ENCODE measurements around the gene FAM98C.
"Not testable (repeated sequence)": the region's sequence is repeated elsewhere in the genome, so short reads cannot be mapped to it uniquely, and the experiment has no call there.

FAM98C gene

DNA sequence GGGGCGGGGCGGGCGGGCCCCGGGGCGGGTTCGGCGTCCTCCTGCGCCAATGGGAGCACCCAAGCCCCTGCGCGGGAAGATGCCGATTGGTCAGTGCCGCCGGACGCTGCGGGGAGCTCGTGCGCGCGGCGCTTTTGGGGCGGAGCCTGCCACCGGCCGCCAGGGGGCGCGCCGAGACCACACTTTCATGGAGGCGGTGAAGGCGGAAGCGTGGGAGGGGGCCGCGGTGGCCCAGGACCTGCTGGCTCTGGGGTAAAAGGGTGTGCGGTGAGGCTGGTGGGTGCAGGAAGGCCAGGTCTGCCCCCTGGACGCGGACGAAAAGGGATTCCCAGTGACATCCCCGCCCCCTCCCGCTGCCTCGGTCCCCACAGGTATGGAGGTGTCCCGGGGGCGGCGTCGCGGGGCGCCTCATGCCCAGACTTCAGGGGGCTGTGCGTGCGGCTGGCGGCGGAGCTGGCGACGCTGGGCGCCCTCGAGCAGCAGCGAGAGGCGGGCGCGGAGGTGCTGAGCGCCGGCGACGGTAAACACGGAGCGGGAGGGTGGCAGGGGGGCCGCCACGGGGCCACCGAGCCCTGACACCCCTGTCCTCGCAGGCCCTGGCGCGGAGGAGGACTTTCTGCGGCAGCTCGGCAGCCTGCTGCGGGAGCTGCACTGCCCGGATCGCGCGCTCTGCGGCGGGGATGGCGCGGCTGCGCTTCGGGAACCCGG is at the start of gene FAM98C:
Gene FAM98C (plus strand): TSS at position 127 of the 708 bp plus-strand sequence. CDS start 61 bp downstream, at position 188.
- DNase-seq, result peak; percentile 56

DNA sequence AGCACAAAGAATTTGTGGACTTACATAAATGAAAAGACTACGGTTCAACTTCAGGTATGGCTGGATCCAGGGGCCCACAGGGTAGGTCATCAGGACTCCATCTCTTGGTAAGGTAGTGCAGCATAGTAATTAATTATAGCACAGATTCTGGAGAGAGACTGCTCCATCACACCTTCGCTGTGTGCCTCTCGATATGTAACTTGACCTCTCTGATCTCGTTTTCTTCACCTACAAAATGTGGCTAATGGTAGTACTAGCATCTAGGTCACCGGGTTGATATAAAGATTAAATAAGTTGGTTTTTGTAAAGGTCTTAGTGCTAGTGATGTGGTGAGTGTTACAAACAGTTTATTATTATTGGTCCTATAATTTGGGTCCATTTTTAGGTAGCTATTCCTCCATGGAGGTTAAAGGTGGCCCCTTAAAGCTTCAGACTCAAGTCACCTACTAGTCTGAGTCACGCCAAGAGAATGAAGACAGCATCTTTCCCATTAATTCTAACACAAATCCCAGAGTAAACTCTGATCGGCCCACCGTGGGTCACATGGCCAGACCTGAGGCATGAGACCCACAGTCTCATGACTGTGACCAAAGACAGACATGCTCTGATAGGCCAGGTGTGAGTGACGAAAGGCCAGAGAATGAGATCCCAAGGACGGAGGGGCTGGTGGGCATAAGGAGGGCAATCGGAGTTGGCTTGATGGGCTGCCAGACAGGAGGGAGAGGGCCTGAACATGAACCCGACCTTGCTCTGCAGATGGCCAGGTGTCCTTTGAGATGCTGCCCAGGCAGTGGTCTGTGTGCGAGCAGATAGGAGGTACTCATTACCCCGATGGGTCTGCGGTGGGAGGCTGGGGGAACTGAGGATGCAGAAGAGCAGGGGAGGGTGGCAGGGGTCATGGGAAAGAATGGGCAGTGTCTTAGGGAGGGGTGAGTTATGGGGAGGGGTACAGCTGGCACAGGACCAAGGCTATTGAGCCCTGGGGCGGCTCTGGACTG is 46.9 kb upstream of the FAM98C start:
- no peak for DNase-seq

DNA sequence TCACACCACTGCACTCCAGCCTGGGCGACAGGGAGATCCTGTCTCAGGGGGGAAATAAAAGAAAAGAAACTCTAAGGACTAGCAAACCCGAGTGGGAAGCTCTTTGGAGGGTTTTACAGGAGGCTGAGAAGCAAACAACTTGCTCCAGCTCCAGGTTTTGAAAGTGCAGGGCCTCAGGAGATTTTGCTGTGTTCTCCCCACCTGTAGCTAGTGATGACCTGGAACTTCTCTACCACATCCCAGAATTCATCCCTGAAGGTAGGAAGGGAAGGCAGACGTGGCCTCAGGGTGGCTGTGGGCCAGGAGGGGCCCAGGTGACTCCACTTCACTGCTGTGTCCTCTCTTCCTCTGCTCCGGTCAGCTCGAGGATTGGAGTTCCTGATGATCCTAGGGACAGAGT is 44.8 kb upstream of the FAM98C start:
- DNase-seq, result no peak

DNA sequence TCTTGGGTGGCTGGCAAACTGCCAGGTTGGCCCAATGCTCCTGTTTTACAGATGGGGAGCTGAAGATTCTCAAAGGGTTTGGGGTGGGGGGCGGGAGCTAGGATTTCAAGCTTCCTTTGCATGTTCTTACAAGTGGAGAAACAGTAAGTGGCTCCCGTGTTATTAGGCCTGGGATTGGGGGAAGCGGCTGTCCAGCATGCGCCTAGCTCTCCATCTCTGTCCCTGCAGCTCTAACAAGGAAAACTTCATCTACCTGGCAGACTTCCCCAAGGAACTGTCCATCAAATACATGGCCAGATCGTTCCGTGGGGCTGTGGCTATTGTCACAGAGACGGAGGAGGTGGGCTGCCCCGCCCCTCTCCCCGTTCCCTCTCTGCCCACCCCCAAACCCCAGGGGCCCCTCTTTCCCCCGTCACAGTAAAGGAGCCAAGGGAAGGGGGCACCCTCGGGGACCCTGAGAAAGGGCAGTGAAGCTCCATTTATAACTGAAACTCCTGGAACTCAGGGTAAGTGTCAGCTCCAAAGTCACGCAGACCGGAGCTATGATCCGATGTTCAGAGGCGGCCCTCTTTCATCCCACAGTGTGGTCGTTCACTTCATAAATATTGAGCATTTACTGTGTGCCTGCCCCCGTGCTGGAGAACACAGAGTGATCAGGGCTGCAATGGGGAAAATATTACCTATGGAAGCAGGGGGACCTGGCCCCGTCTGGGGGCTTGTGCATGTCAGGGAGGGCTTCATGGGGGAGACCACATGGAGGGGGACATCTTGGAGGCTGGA is 43.5 kb upstream of the FAM98C start:
- DNase-seq, result no peak

DNA sequence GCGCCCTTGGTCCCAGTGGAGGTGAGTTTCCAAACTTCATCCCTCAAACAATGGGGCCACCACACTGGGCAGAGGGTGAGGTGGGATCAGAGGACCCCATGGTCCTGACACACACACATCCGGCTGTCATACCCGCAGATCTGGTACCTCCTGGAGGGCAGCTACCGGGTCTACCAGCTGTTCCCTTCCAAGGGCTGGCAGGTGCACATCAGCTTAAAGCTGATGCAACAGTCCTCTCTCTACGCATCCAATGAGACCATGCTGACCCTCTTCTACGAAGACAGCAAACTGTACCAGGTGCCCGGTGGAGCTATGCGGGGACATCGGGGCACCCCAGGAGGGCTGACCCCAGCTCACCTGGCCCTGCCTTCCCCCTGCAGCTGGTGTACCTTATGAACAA is 42.5 kb upstream of the FAM98C start:
- DNase-seq, result no peak

DNA sequence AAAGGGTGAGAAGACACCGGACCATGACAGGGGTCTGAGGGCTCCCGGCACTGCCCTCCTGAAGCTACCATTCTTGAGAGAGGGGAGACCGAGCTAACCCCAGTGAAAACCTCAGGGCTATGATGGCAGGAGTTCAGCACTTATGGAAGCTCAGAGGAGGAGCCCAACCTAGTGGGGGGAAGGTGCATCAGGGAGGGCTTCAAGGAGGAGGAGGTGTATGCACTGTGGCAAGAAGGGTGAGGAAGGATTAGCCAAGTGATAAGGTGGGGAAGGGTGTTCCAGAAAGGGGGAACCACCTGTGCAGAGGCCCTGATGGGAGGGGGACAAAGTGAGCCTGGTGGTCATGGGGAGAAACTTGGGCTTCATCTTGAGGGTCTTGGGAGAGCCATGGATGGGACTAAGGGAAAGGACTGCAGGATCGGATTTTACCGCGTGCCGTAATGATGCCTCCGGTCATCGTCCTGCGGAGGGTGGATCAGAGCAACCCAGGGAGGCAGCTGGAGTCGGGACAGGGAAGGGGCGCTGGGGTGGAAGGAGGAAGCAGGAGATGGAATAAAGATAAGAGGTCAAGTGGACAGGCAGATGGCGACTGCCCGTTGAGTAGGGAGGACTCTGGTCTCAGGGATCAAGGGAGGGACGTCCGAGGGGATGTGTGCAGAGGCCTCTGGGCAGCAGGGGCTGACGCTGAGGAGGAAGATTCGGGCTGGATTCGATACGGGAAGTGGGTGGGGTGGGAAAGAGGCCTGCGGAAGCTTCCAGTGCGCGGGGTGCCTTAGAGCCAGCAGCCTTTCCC is 41.9 kb upstream of the FAM98C start:
- no peak for DNase-seq

DNA sequence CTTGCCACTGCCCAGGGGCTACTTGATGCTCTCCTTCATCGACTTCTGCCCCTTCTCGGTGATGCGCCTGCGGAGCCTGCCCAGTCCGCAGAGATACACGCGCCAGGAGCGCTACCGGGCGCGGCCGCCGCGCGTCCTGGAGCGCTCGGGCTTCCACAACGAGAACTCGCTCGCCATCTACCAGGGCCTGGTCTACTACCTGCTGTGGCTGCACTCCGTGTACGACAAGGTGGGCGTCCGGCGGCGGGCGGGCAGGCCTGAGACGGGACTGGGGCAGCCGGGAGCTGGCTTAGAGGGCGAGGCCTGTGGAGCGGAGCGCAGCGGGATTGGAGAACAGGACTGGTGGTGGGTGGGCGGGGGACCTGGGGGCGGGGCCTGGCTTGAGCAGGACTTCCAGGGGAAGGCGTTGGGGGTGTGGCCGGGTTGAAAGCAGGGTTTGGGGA is 41.2 kb upstream of the FAM98C start:
- DNase-seq, result no peak

DNA sequence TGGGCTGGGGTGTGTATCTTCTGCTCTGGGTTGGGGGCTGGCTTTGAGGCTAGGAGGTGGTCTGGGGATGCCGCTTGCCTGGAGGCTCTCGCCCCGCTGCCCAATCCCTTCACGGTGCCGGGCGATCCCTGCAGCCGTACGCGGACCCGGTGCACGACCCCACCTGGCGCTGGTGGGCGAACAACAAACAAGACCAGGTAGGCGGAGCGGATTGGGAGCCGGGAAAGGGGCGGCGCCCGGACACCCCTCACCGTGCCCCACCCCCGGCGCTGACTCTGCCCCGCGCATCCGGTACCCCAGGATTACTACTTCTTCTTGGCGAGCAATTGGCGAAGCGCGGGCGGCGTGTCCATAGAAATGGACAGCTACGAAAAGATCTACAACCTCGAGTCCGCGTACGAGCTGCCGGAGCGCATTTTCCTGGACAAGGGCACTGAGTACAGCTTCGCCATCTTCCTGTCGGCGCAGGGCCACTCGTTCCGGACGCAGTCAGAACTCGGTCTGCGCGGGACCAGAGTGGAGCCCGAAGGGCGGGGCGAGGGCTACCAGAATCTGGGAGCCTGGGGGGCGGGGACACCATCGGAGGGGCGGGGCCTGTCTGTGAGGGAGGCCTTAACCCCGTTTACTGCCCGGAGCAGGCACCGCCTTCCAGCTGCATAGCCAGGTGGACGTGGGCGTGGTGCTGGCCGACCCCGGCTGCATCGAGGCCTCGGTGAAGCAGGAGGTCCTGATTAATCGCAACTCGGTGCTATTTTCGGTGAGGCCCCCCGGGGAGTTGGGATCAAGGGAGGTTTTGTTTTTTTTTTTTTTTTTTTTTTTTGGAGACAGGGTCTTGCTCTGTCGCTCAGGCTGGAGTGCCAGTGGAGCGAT is 40.6 kb upstream of the FAM98C start:
- DNase-seq, result no peak

DNA sequence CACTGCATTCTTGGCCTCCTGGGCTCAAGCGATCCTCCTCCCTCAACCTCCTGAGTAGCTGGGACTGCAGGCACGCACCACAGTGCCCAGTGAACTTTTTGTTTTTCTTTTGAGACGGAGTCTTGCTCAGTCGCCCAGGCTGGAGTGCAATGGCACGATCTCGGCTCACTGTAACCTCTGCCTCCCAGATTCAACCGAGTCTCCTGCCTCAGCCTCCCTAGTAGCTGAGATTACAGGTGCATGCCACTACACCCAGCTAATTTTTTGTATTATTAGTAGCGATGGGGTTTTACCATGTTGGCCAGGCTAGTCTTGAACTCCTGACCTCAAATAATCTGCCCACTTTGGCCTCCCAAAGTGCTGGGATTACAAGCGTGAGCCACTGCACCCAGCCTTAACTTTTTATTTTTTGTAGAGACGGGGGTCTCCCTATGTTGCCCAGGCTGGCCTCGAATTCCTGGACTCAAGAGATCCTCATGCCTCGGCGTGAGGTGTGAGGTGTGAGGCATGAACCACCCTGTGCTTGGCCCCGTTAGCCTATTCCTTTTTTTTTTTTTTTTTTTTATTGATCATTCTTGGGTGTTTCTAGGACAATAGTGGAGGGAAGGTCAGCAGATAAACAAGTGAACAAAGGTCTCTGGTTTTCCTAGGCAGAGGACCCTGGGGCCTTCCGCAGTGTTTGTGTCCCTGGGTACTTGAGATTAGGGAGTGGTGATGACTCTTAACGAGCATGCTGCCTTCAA is 39.8 kb upstream of the FAM98C start:
- not testable (repeated sequence) for DNase-seq

DNA sequence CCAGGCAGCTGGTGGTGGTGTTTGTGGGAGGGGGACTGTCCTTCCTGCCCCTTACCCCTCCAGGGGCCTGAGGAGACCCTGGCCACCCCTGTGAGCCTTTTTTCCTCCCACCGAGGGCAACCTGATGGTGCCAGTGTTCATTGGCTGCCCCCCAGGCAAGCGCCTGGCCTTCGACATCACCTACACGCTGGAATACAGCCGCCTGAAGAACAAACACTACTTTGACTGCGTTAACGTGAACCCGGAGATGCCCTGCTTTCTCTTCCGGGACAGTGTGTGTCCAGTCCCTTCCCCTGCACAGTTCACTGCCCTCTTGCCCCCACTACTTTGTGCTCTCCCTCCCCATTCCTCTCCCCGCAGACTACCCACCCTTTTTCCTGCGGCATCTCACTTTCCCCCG is 35.9 kb upstream of the FAM98C start:
- no peak for DNase-seq

DNA sequence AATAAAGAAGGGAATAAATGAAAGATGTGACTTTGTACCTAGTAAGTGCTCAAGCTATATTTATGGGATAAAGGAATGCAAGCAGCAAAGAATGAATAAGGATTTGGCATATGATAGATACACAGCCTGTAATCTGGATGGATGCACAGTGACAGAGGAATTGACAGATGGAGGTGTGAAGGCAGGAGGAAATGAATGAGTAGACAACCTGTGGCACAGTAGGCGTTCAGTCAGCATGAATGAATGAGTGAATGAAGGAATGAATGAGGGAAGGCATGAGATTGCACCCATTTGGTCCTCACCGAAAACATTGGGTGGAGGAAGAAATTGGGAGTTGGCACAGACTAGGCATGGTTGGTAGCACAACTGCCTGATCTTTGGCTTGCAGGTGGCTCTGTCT is 33.3 kb upstream of the FAM98C start:
- DNase-seq, result no peak

DNA sequence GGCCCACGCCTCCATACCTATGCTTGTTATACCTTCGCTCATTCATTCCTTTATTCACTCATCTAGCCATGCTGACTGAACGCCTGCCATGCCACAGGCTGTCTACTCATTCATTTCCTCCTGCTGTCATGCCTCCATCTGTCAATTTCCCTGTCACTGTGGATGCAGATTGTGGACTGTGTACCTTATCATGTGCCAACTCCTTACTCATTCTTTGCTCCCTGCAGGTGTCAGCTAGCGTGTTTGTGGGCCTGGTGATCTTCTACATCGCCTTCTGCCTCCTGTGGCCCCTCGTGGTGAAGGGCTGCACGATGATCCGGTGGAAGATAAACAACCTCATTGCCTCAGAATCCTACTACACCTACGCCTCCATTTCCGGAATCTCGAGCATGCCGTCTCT is 32.6 kb upstream of the FAM98C start:
- DNase-seq, result no peak

DNA sequence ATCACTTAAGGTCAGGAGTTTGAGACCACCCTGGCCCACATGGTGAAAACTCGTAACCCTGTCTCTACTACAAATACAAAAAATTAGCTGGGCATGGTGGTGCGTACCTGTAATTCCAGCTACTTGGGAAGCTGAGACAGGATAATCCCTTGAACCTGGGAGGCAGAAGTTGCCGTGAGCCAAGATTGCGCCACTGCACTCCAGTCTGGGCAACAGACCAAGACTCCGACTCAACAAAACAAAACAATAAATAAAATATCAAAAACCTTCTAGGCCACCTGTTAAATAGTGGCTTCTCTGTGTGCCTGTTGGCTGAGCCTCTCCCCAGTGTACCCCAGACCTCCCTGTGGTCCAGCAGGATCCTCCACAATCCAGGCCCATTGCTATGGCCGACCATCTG is 31.8 kb upstream of the FAM98C start:
- DNase-seq, result no peak

DNA sequence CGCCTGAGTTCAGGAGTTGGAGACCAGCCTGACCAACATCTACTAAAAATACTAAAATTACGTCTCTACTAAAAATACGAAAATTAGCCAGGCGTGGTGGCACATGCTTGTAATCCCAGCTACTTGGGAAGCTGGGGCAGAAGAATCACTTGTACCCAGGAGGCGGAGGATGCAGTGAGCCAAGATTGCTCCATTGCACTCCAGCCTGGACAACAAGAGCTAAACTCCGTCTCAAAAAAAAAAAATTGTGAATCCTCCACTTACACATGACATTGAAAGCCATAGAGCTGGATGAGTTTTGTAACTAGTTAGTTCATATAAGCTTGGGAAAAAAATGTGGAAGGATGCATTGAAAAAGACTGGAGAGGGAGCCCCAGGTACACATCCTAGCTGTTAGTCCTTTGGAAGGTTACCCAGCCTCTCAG is 29.0 kb upstream of the FAM98C start:
- DNase-seq, result no peak

DNA sequence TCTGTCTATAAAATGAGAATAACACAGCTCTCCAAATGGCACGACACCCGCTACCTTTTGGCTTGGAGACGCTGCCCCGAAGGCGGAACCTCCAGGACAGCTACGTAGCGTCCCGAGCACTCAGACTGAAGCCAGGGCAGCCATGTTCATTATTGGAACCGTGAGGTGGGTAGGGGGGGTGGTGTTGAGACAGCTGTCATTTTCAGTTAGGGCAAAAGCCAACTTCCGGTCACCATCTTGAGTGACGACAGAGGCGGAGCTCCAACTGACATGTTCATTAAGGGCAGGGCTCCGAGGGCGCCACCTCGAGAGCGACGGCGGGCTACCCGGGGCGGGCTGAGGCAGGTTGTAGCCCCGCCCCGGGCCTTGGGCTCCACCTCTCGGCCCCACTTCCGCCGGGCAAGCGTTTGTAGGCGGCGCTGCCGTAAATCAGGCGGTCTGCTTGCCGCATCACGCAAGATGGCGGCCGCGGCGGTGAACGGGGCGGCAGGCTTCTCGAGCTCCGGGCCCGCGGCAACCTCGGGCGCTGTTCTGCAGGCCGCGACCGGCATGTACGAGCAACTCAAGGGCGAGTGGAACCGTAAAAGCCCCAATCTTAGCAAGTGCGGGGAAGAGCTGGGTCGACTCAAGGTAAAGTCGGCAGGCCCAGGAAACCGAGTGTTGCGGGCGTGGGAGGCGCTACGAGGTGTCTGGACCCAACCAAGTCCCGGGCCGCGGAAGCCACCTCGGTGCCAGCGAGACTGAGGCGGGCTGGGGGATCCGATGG is 28.4 kb upstream of the FAM98C start, which contains the start of gene PSMD8:
Gene PSMD8 (plus strand): TSS at position 240 of the 766 bp plus-strand sequence. CDS start 31 bp downstream, at position 271.
- peak; percentile 94 for DNase-seq

DNA sequence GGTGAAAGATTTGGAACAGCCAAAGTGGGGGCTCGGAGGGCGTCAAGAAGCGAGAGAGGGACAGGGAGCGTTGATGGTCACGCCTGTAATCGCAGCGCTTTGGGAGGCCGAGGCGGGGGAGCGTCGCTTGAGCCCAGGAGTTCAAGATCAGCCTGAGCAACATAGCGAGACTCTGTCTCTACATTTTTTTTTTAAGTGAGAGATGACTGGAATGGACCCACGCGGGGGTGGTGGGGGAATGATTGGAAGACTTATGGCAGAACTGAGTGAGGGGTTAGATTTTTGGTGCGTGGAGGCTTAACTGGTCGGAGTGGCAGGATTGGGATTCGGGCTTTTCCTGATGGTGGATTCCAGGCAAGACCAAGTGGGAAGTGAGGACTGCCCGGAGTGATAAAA is 27.8 kb upstream of the FAM98C start:
- no peak for DNase-seq

DNA sequence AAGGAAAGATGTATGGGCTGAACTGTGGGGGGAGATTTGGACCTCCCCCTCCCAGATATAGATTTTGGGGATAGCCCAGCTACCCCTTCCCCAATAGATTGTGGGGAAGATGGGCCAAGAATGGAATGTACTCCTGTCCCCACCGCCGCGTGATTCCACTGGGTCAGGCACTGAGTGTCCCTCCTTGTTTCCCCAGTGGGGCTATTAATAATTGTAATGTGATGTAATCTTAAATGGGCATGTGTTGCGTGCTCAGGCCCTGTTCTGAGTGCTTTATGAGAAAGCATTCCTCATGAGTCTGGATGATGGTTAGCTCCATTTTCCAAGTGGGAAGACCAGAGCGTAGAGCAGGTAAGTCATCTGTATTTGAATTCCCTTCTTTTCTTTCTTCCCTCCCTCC is 27.1 kb upstream of the FAM98C start:
- no peak for DNase-seq

DNA sequence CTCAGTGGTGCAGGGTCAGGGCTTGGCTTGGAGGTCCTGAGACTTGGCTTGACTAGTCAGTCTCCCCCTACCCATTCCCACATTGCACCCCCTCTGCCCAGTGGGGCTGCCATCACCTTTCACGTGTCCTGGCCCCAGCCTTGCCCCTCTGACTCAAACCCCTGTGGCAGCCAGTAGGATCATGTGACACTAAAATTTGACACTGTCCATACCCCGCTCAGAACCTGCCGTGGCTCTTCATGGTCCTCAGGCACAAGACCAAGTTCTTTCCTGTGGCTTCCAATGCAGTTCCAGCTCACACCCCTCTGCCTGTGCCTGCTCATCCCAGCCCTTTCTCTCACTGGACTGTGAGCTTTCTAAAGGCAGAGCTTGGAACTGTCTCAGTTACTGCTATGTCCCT is 26.3 kb upstream of the FAM98C start:
- no peak for DNase-seq

DNA sequence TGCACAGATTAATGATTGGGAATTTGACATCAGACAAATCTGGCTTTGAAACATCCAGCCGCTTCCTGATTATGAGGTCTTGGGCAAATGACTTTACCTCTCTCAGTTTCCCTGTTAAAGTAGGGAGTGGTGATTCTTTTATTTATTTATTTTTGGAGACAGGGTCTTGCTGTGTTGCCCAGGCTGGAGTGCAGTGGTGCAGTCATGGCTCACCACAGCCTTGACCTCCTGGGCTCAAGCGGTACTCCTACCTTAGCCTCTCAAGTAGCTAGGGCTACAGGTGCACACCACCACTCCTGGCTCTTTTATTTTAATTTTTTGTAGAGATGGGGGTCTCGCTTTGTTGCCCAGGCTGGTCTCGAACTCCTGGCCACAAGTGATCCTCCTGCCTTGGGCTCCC is 25.8 kb upstream of the FAM98C start:
- DNase-seq, result no peak

DNA sequence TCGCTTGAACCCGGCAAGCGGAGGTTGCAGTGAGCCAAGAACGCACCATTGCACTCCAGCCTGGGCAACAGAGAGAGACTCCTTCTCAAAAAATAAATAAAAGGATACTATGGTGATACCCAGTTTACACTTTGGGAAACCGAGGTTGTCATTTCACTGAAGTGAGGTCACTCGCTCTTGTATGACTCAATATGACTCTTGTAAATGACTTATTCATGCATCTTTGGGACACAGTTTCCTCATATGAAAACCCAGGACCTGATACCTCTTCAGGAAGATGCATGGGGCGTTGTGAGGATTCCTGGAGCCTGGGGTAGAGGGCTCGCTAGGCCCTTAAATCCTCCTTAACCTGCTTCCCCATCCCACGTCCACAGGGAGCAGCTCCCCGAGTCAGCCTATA is 24.0 kb upstream of the FAM98C start:
- no peak for DNase-seq

Data from NCI-H1417 treated with DMSO at 0.1 percent for 48 hours (cell line).